ENCODE data around the gene FAM107A.

DNA sequence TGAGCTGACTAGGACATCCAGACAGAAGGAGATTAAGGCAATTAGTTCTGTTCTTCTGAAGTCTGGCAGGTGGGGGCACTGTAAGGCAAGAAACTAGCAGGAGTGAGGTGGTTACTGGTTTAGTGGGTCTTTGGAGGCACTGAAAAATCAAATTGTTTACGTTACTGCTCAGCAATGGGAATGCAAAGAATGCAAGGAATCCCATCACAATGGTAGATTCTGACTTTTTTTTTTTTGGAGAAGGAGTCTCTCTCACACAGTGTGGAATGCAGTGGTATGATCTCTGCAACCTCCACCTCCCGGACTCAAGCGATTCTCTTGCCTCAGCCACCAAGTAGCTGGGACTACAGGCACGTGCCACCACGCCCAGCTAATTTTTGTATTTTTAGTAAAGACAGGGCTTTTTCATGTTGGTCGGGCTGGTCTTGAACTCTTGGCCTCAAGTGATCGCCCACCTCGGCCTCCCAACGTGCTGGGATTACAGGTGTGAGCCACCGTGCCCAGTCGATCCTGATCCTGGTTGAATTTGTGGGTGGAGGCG, 16.4 kb downstream of the FAM107A start:
- TF ChIP-seq MCM7 (IDR thresholded peaks at IDR 0.05): no peak
- TF ChIP-seq, protein P1, sequence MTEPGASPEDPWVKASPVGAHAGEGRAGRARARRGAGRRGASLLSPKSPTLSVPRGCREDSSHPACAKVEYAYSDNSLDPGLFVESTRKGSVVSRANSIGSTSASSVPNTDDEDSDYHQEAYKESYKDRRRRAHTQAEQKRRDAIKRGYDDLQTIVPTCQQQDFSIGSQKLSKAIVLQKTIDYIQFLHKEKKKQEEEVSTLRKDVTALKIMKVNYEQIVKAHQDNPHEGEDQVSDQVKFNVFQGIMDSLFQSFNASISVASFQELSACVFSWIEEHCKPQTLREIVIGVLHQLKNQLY (CRISPR knock-in tag; conservative IDR thresholded peaks at IDR 0.05): no peak
- TF ChIP-seq ZC3H4 (CRISPR knock-in tag; IDR thresholded peaks at IDR 0.05; ENCODE audit: borderline replicate concordance): no peak
